GM12891 (cell line): ENCODE measurements around the gene CBFA2T2.

ENCODE experiments used
- POLR2A ChIP-seq: IDR thresholded peaks from 2 replicates; pipeline ENCODE4 v1.6.1; 2011; ENCODE audit warnings: low read depth, low read length, control low read depth
- POLR2AphosphoS5 ChIP-seq: IDR thresholded peaks from 2 replicates; pipeline ENCODE4 v1.6.1; 2011; ENCODE audit warnings: low read depth, low read length, control low read depth
- POU2F2 ChIP-seq: IDR thresholded peaks from 2 replicates; pipeline ENCODE4 v1.6.1; 2011; ENCODE audit warnings: low read depth, mild to moderate bottlenecking, control low read depth, low read length, moderate library complexity
- SPI1 ChIP-seq: IDR thresholded peaks from 2 replicates; pipeline ENCODE4 v1.6.1; 2011; ENCODE audit warnings: low read depth, low read length, control low read depth
- TAF1 ChIP-seq: IDR thresholded peaks from 2 replicates; pipeline ENCODE4 v1.6.1; 2011; ENCODE audit warnings: low read depth, low read length, control low read depth

- TF ChIP-seq POLR2AphosphoS5 (no peak), POLR2A (no peak), TAF1 (no peak), SPI1 (peak; percentile 70), POU2F2 (no peak)
Measured at GRCh38 chr20:33552519-33552918, 62.6 kb downstream of the CBFA2T2 start.
